Measurements from ENCODE around the gene ECSCR. TPM values are rescaled to one million over a fixed set of nuclear protein-coding genes. Genes with fewer than 3 reads are reported as not detected.

ECSCR gene
- total RNA-seq, 4 donors from 2014 or later: 19.2 to 68.9 (median 42.0) TPM

- no peak overlapping the region for H3K4me3 ChIP-seq
- H3K36me3 ChIP-seq: no peaks in the 10 kb centered on the region
- no peak for DNase-seq
- H3K27ac ChIP-seq: peak overlapping the region; percentile 51 to 55
- no peaks in the 10 kb centered on the region for H3K9me3 ChIP-seq
- intact Hi-C loops (cut with DNase I; ENCODE audit: low total_unique reads): no loop called here
- TF ChIP-seq POLR2A (IDR thresholded peaks at IDR 0.05): no peak
- no peak for TF ChIP-seq CTCF (IDR thresholded peaks at IDR 0.05)
- H3K27me3 ChIP-seq: no peaks in the 10 kb centered on the region
- no peaks in the 10 kb centered on the region for H3K4me1 ChIP-seq
Measured at GRCh38 chr5:139472386-139473030, 10.0 kb upstream of the ECSCR start.

DNA sequence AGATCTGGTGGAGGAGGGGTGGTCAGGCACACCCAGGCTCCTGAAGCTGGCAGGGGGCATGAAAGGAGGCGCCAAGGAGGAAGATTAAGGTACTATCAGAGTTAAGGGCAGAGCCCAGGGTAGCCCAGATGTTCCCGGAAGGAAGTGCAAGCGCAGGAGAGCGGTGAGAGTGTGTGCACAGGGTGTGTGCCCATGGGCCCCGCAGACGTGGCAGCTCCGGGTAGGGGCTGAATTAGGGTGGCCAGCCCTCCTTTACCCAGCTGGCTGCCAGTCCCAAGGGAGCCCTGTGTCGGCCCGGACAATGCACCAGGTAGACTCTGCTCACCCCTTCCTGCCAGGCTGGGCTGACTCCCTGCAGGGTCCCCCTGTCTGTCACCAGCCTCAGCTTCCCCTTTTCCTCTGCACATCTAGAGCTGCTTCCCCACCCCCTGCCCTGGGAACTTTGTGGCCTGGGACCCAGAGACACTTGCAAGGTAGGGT lies 8.3 kb upstream of the ECSCR start, which contains the start of gene SMIM33:
Gene SMIM33 (plus strand): TSS at position 184 of the 480 bp plus-strand sequence. CDS start 118 bp downstream, at position 302.
- intact Hi-C loops (cut with DNase I; ENCODE audit: low total_unique reads): no loop called here
- Histone ChIP-seq H3K27ac (no peak within 1 kb of the TSS), H3K27me3 (no peaks in the 10 kb centered on the region), H3K9me3 (no peaks in the 10 kb centered on the region), H3K36me3 (no peaks in the 10 kb centered on the region), H3K4me1 (no peaks in the 10 kb centered on the region), H3K4me3 (no peak within 1 kb of the TSS)
- TF ChIP-seq CTCF (IDR thresholded peaks at IDR 0.05) (no peak), POLR2A (IDR thresholded peaks at IDR 0.05) (no peak)
- no peak for DNase-seq

DNA sequence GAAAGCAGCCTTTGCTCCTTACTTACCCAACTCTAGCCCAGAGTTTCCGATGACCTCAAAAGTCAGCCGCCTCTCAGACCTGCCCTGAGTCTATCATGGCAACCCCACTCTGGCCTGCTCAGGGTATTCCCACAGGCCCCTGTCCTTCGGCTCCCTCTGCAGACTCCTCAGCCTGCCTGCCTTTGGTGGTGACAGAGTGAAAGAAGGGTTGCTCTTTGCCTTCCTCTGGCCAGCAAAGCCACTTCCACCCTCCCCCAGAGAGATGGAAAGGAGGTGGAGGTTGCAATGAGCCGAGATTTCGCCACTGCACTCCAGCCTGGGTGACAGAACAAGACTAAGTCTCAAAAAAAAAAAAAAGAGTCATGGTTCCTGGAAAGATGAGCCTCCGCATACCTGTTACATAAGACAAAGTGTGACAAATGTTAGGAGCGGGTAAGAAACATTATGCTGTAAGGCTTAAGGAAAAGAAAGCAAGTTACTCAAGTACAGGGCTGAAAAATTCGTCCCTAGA lies 5.9 kb upstream of the ECSCR start:
- no peaks in the 10 kb centered on the region for H3K27me3 ChIP-seq
- no peaks in the 10 kb centered on the region for H3K9me3 ChIP-seq
- no peak for DNase-seq
- intact Hi-C loops (cut with DNase I; ENCODE audit: low total_unique reads): no loop called here
- TF ChIP-seq POLR2A (IDR thresholded peaks at IDR 0.05): no peak
- no peak for TF ChIP-seq CTCF (IDR thresholded peaks at IDR 0.05)
- H3K4me1 ChIP-seq: no peaks in the 10 kb centered on the region
- no peak overlapping the region for H3K4me3 ChIP-seq
- H3K36me3 ChIP-seq: no peaks in the 10 kb centered on the region
- H3K27ac ChIP-seq: no peak overlapping the region

DNA sequence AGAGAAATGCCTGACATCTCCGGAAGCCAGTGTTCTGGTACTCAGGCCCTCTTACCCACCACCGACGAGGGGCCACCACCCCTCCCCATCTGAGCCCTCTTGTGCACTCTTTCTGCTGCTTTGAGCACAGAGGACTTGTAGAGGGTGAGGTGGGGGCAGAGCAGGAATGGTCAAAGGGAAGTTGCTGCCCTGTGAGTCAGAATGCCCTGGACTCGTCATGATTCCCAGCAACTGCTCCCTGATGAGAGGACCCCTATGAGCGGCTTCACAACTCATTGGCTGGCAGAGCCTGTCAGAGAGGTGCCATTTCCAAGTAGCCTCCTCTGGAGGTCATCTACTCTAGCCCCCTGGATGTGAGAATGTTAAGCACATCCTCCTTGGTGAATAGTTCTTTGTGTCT lies 845 bp downstream of the ECSCR start:
- no peaks in the 10 kb centered on the region for H3K36me3 ChIP-seq
- no peaks in the 10 kb centered on the region for H3K4me1 ChIP-seq
- peak overlapping the region in 1 of 2 donors; percentile 23 for H3K4me3 ChIP-seq
- DNase-seq: peak in 1 of 2 donors; percentile 48
- H3K9me3 ChIP-seq: no peaks in the 10 kb centered on the region
- peak overlapping the region; percentile 64 to 66 for H3K27ac ChIP-seq
- H3K27me3 ChIP-seq: no peaks in the 10 kb centered on the region
- intact Hi-C loops (cut with DNase I; ENCODE audit: low total_unique reads): no loop called here
- TF ChIP-seq POLR2A (IDR thresholded peaks at IDR 0.05) (no peak), CTCF (IDR thresholded peaks at IDR 0.05) (no peak)

- no peaks in the 10 kb centered on the region for H3K9me3 ChIP-seq
- intact Hi-C loops (cut with DNase I; ENCODE audit: low total_unique reads): no loop called here
- H3K27ac ChIP-seq: peak overlapping the region; percentile 64 to 66
- DNase-seq: no peak
- no peaks in the 10 kb centered on the region for H3K27me3 ChIP-seq
- TF ChIP-seq CTCF (IDR thresholded peaks at IDR 0.05) (no peak), POLR2A (IDR thresholded peaks at IDR 0.05) (no peak)
- H3K36me3 ChIP-seq: no peaks in the 10 kb centered on the region
- H3K4me1 ChIP-seq: no peaks in the 10 kb centered on the region
- H3K4me3 ChIP-seq: no peak overlapping the region
Measured at GRCh38 chr5:139461176-139461575, 1.4 kb downstream of the ECSCR start.
